ENCODE measurements around the gene RNF168. TPM values are rescaled to one million over a fixed set of nuclear protein-coding genes. Genes with fewer than 3 reads are reported as not detected.
A peak's percentile ranks its signal among the peaks of the same experiment; 100 is the strongest.
"Not testable (repeated sequence)": the region's sequence is repeated elsewhere in the genome, so short reads cannot be mapped to it uniquely, and the experiment has no call there.

The RNF168 gene, protein sequence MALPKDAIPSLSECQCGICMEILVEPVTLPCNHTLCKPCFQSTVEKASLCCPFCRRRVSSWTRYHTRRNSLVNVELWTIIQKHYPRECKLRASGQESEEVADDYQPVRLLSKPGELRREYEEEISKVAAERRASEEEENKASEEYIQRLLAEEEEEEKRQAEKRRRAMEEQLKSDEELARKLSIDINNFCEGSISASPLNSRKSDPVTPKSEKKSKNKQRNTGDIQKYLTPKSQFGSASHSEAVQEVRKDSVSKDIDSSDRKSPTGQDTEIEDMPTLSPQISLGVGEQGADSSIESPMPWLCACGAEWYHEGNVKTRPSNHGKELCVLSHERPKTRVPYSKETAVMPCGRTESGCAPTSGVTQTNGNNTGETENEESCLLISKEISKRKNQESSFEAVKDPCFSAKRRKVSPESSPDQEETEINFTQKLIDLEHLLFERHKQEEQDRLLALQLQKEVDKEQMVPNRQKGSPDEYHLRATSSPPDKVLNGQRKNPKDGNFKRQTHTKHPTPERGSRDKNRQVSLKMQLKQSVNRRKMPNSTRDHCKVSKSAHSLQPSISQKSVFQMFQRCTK
- 31.6 TPM for total RNA-seq

DNA sequence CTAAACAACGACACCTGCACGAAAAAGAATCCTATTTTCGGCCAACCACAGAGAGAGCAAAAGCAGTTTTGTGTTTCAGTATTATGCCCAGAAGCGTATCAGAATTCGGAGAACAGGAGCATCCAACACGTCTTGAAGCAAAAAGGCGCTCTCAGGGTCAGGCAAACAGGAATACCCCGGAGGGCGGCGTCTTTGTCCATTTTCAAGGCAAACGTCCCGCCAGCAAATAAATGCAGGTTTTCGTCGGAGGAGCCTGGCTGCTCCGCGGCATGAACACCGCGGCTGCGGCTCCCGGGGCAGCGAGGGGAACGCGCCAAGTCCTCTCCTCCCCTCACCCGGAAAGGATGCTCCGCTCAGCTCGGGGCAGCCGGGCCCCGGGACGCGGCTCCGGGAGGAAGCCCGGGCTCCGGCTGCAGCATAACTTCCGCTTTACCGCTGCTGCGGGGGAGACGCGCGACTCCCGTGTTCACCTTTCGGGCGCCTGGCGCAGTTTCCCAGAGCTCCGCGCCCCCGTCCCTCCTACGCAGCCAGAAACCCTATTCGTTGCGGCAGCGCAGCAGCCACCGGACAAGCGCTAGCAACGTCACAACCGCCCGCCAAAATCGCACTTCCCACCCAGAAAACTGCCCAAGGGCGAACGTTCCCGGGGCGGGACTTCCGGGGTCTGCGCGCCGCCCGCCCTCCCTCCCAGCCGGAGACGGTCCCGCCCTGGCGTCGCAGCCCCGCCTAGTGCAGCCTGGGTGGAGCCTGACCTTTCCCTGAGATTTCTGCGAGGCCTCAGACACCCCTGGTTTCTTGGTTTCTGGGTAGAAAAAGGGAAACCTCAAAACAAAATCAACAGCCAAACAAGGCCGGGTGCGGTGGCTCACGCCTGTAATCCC is at the start of gene RNF168:
Gene RNF168, minus strand, starts transcription at position 573 of the 881 bp plus-strand sequence. CDS start 595 bp downstream, outside the sequence.
- peak; percentile 96 for ATAC-seq
- intact Hi-C loops (cut with DNase I), result no loop called here

DNA sequence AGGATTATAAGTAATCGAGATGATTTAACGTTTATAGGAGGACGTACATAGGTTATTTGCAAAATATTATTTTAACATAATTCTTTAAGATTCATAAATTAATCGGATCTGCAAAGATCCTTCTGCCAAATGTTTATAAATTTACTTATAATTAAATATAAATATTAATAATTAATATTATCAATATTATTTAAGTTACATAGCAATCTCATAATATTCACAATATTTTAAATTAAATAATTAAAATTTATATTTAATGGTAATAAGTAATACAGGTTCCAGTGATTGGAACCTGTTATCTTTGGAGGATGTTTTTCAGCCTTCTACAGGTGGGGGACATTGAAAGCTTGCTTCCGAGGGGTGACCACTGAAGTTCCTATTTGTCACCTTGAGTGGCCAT is 48.7 kb upstream of the RNF168 start:
- intact Hi-C loops (cut with DNase I), result no loop called here
- ATAC-seq, result no peak
- no peak for DNase-seq (ENCODE audit: low spot score)

More for the DNA sequence above, at the start of gene RNF168:
- peak; percentile 96 for DNase-seq (ENCODE audit: low spot score)

DNA sequence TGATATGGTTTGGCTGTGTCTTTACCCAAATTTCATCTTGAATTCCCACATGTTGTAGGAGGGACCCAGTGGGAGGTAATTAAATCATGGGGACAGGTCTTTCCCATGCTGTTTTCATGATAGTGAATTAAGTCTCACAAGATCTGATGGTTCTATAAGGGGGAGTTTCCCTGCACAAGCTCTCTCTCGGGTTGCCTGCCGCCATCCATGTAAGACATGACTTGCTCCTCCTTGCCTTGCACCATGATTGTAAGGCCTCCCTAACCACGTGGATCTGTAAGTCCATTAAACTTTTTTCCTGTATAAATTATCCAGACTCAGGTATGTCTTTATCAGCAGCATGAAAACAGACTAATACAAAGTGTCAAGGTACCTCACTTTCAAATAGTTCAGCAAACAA is 46.6 kb upstream of the RNF168 start:
- intact Hi-C loops (cut with DNase I); DNase-seq (ENCODE audit: low spot score); ATAC-seq: not testable (repeated sequence)

- ATAC-seq; DNase-seq (ENCODE audit: low spot score); intact Hi-C loops (cut with DNase I): not testable (repeated sequence)
Observed at GRCh38 chr3:196549312-196549711, 45.7 kb upstream of the RNF168 start.

- intact Hi-C loops (cut with DNase I), result no loop called here
- ATAC-seq, result no peak
- DNase-seq (ENCODE audit: low spot score), result no peak
Observed at GRCh38 chr3:196547067-196547466, 43.5 kb upstream of the RNF168 start.

DNA sequence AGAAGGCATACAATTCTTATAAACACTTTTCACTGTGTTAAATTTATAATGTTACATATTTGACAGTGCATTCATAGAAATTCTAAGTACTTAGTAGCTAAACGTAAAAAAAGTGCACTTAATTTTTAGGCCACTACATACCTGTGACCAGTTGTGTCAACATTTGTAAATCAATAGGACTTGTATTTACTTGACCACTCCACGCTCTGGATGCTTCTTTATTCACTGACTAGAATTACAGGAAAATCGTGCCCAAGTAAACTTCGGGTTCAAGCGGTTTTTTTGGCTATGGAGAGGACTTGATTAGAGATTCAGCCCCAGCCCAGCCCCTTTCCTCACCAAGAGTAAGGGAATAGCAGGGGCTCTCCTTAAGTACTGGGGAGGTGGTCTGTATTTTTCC is 43.0 kb upstream of the RNF168 start:
- no peak for ATAC-seq
- no peak for DNase-seq (ENCODE audit: low spot score)
- intact Hi-C loops (cut with DNase I), result no loop called here

- no peak for DNase-seq (ENCODE audit: low spot score)
- intact Hi-C loops (cut with DNase I), result no loop called here
- ATAC-seq, result no peak
Observed at GRCh38 chr3:196544491-196544992, 41.0 kb upstream of the RNF168 start.

DNA sequence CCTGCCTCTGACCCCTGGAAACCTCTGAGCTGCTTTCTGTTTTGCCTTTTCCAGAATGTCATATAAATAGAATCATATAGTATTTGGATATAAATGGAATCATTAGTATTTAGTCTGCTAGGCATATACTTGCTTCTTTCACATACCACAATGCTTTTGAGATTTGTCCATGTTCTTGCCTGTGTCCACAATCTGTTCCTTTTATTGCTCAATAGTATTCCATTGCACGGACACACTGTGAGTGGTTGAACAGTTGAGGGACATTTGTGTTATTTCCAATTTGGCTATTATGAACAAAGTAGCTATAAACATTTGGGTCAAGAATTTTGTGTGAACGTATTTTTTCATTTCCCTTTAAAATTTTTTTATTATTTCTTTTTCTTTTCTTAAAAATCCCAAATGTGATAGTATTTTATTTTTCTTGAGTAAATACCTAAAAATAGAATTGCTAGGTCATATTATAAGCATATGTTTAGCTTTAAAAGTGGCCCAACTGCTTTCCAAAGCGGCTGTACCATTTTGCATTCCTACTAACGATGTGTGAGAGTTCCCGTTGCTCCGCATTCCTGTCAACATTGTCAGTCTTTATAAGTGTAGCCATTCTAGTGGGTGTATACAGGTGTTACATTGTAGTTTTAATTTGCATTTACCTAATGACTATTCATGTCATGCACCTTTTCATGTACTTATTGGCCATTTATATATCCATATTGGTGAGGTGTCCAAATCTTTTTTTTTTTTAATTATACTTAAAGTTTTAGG is 38.3 kb upstream of the RNF168 start:
- intact Hi-C loops (cut with DNase I), result no loop called here

GRCh38 chr3:196537319-196537984 is 33.9 kb upstream of the RNF168 start:
- intact Hi-C loops (cut with DNase I), result no loop called here
- DNase-seq (ENCODE audit: low spot score) (peak; percentile 62), ATAC-seq (no peak)

More for the DNA sequence above, 38.3 kb upstream of the RNF168 start:
- ATAC-seq (no peak), DNase-seq (ENCODE audit: low spot score) (no peak)

- intact Hi-C loops (cut with DNase I), result no loop called here
- DNase-seq (ENCODE audit: low spot score), result no peak
Observed at GRCh38 chr3:196533260-196533681, 29.7 kb upstream of the RNF168 start.

GRCh38 chr3:196531418-196531817 is 27.9 kb upstream of the RNF168 start:
- no peak for ATAC-seq
- DNase-seq (ENCODE audit: low spot score), result no peak
- intact Hi-C loops (cut with DNase I), result no loop called here

More at GRCh38 chr3:196533260-196533681, 29.7 kb upstream of the RNF168 start:
- no peak for ATAC-seq

- DNase-seq (ENCODE audit: low spot score) (peak; percentile 75), ATAC-seq (peak; percentile 93)
- intact Hi-C loops (cut with DNase I), result no loop called here
Observed at GRCh38 chr3:196528639-196529233, 25.2 kb upstream of the RNF168 start.

DNA sequence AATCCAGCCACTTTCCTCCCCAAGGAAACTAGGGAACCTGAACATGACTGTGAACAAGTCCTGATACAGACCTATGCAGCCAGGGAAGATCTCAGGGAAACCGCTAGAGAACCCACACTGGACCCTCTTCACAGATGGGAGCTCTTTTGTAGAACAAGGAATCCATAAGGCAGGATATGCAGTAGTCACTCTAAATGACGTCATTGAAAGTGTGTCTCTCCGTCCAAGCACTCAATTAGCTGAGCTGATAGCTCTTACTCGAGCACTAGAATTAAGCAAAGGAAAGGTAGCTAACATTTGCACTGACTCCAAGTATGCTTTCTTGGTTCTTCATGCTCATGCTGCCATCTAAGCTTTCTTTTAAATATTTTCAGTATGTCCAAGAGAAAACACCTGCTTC is 21.6 kb upstream of the RNF168 start:
- intact Hi-C loops (cut with DNase I), result no loop called here
- no peak for DNase-seq (ENCODE audit: low spot score)
- ATAC-seq, result no peak

GRCh38 chr3:196524527-196524926 is 21.0 kb upstream of the RNF168 start:
- no peak for ATAC-seq
- intact Hi-C loops (cut with DNase I), result no loop called here

DNA sequence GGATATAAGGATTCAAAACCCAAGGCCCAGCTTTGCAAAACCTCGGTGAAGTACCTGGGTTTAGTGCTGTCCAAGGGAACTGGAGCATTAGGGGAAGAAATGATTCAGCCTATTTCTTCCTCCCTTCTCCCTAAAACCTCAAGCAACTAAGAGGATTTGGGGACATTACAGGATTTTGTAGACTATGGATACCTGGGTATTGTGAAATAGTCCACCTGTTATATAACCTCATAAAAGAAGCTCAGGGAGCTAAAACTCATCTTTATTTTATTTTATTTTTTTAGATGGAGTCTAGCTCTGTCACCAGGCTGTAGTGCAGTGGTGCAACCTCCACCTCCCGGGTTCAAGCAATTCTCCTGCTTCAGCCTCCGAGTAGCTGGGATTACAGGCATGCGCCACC is 20.3 kb upstream of the RNF168 start:
- DNase-seq (ENCODE audit: low spot score) (no peak), ATAC-seq (no peak)
- intact Hi-C loops (cut with DNase I), result no loop called here

More at GRCh38 chr3:196524527-196524926, 21.0 kb upstream of the RNF168 start:
- no peak for DNase-seq (ENCODE audit: low spot score)

GRCh38 chr3:196521291-196521690 is 17.7 kb upstream of the RNF168 start:
- ATAC-seq; intact Hi-C loops (cut with DNase I): not testable (repeated sequence)

GRCh38 chr3:196519718-196520082 is 16.1 kb upstream of the RNF168 start:
- ATAC-seq, result no peak
- intact Hi-C loops (cut with DNase I), result loop anchor here (5.0 kb wide), 1 partner anchor 1433 kb away; the partner anchor contains the start of gene RPL35A
- no peak for DNase-seq (ENCODE audit: low spot score)

More at GRCh38 chr3:196521291-196521690, 17.7 kb upstream of the RNF168 start:
- DNase-seq (ENCODE audit: low spot score), result not testable (repeated sequence)
